GM23338 (cell line): ENCODE results near the gene MYO1A.
"Not testable (repeated sequence)": the region's sequence is repeated elsewhere in the genome, so short reads cannot be mapped to it uniquely, and the experiment has no call there.

Experiments
- CREB1 ChIP-seq: fragments of 250-450 bp; sonication (Bioruptor Pico); IDR thresholded peaks from 2 replicates; pipeline ENCODE4 v1.5.0; 2020; ENCODE audit warnings: low read depth, mild to moderate bottlenecking, moderate library complexity
- CTCF ChIP-seq, 2 experiments: fragments of 200-600 bp in 1 of 2; sonication (generic) in 1 of 2; conservative IDR thresholded peaks; 2 replicates each; pipeline versions ENCODE4 v1.5.1 to v1.6.1; 2016 to 2017; ENCODE audit warnings: antibody characterized with exemption in 2 of 2, low read depth in 2 of 2, mild to moderate bottlenecking in 2 of 2, moderate library complexity in 1 of 2
- ETS1 ChIP-seq: IDR thresholded peaks from 2 replicates; pipeline ENCODE4 v1.6.1; 2016; ENCODE audit warnings: antibody characterized with exemption
- EZH2 ChIP-seq: fragments of 200-600 bp; sonication (generic); IDR thresholded peaks from one replicate; pipeline ENCODE4 v1.8.0; 2017; ENCODE audit warnings: antibody characterized with exemption, mild to moderate bottlenecking, low read depth; ENCODE audit not compliant: unreplicated experiment
- EZH2phosphoT487 ChIP-seq: fragments of 200-600 bp; sonication (generic); IDR thresholded peaks from one replicate; pipeline ENCODE4 v1.8.1; 2018; ENCODE audit warnings: antibody characterized with exemption; ENCODE audit not compliant: unreplicated experiment
- JUNB ChIP-seq: IDR thresholded peaks from one replicate; pipeline ENCODE4 v1.6.1; 2016; ENCODE audit warnings: antibody characterized with exemption; ENCODE audit not compliant: unreplicated experiment
- NANOG ChIP-seq: IDR thresholded peaks from 2 replicates; pipeline ENCODE4 v1.6.1; 2016; ENCODE audit warnings: antibody characterized with exemption, borderline replicate concordance
- POLR2AphosphoS5 ChIP-seq: IDR thresholded peaks from 2 replicates; pipeline ENCODE4 v1.6.1; 2016; ENCODE audit warnings: antibody characterized with exemption, low read depth
- ZNF114 ChIP-seq: fragments of 250-450 bp; sonication (Bioruptor Pico); IDR thresholded peaks from 2 replicates; pipeline ENCODE4 v1.5.0; 2020; ENCODE audit warnings: mild to moderate bottlenecking, moderate library complexity
- ZNF462 ChIP-seq: fragments of 250-450 bp; sonication (Bioruptor Pico); IDR thresholded peaks from 2 replicates; pipeline ENCODE4 v1.5.0; 2020; ENCODE audit warnings: mild to moderate bottlenecking, moderate library complexity
- TF ChIP-seq, protein P1 (sequence below): IDR thresholded peaks from one replicate; pipeline ENCODE4 v1.6.1; 2018; ENCODE audit warnings: antibody characterized with exemption; ENCODE audit not compliant: unreplicated experiment

- not testable (repeated sequence) for TF ChIP-seq EZH2; CTCF (conservative IDR thresholded peaks at IDR 0.05; ENCODE audit: low read depth in 2 of 2); EZH2phosphoT487; POLR2AphosphoS5; ZNF114; CREB1; NANOG; ETS1; ZNF462 (CRISPR knock-in tag); JUNB
- TF ChIP-seq, protein P1, sequence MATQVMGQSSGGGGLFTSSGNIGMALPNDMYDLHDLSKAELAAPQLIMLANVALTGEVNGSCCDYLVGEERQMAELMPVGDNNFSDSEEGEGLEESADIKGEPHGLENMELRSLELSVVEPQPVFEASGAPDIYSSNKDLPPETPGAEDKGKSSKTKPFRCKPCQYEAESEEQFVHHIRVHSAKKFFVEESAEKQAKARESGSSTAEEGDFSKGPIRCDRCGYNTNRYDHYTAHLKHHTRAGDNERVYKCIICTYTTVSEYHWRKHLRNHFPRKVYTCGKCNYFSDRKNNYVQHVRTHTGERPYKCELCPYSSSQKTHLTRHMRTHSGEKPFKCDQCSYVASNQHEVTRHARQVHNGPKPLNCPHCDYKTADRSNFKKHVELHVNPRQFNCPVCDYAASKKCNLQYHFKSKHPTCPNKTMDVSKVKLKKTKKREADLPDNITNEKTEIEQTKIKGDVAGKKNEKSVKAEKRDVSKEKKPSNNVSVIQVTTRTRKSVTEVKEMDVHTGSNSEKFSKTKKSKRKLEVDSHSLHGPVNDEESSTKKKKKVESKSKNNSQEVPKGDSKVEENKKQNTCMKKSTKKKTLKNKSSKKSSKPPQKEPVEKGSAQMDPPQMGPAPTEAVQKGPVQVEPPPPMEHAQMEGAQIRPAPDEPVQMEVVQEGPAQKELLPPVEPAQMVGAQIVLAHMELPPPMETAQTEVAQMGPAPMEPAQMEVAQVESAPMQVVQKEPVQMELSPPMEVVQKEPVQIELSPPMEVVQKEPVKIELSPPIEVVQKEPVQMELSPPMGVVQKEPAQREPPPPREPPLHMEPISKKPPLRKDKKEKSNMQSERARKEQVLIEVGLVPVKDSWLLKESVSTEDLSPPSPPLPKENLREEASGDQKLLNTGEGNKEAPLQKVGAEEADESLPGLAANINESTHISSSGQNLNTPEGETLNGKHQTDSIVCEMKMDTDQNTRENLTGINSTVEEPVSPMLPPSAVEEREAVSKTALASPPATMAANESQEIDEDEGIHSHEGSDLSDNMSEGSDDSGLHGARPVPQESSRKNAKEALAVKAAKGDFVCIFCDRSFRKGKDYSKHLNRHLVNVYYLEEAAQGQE = not testable (repeated sequence)
These were observed 27.6 kb downstream of the MYO1A start for GRCh38 chr12:57022324-57022723.
